Right lobe of liver (tissue), 4 donors: ENCODE data around the gene GNB1L.

Experiments
- POLR2A ChIP-seq: fragments of 450-650 bp; IDR thresholded peaks from one replicate; pipeline ENCODE4 v1.6.1; 2017; ENCODE audit warnings: antibody characterized with exemption, mild to moderate bottlenecking
- TF ChIP-seq, protein P1 (sequence below), 4 donors: fragments of 200-600 bp in 3 of 4; fragments of 450-650 bp in 1 of 4; IDR thresholded peaks; one replicate each; pipeline versions ENCODE4 v1.5.1 to v1.8.0; 2016 to 2022; ENCODE audit warnings: antibody characterized with exemption in 4 of 4, mild to moderate bottlenecking in 2 of 4
- donor health status: DM: no; HTN: no; CAD: no.
- donor health status: DM: no; HTN: no; CAD: no.
- donor health status: DM: no; HTN: yes; CAD: no.

DNA sequence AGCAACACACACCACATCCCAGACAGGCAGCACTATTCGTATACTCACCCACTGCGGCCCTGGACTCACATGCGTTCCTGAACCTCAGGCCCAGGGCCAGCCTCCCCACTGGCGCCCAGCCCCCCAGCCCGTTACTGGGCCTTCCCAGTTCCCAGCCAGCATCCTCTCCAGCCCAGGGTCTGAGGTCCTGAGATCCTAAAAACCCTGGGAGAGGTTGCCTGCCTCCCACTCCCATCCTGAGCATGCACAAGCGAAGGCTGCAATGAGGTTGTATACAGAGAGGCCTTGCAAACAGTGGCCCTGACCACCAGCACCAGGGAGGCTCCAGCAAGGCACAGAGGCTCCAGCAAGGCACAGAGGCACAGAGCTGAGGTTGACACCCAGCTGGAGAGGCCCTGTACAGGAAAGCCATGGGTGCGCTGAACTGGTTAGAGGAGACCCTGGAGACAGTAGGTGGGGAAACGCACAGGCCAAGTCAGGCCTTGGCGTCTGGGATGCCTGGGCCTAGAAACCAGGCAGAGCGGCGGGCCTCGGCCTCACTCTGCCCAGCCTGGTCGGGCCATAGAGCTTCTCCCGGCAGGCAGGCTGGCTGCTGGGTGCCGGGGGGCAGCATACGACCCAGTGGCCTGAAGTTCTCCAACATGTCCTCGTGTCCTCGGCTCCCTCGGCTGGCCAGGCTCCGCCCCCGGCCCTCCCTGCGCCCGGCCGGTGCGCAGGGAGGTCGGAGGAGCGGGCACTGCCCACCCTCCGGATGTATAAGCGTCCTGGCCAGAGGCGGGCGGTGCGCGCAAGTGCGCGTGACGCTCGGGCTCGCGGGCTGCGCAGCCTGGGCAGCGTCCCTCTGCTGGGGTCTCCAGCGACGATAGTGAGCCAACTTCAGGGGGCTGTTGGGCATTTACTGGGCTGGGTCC, 96.4 kb downstream of the GNB1L start:
- TF ChIP-seq, protein P1, sequence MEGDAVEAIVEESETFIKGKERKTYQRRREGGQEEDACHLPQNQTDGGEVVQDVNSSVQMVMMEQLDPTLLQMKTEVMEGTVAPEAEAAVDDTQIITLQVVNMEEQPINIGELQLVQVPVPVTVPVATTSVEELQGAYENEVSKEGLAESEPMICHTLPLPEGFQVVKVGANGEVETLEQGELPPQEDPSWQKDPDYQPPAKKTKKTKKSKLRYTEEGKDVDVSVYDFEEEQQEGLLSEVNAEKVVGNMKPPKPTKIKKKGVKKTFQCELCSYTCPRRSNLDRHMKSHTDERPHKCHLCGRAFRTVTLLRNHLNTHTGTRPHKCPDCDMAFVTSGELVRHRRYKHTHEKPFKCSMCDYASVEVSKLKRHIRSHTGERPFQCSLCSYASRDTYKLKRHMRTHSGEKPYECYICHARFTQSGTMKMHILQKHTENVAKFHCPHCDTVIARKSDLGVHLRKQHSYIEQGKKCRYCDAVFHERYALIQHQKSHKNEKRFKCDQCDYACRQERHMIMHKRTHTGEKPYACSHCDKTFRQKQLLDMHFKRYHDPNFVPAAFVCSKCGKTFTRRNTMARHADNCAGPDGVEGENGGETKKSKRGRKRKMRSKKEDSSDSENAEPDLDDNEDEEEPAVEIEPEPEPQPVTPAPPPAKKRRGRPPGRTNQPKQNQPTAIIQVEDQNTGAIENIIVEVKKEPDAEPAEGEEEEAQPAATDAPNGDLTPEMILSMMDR (IDR thresholded peaks at IDR 0.05) = no peak
- TF ChIP-seq POLR2A = no peak
